Activated B cell treated with CpG ODN at 0.5 μM for 24 hours (primary cell): ENCODE measurements around the gene SNRPA. TPM values are rescaled to one million over a fixed set of nuclear protein-coding genes. Genes with fewer than 3 reads are reported as not detected.

Source experiments
- ATAC-seq: fragments of 200-7000 bp; cut with Tn5 transposase; one replicate; pipeline ENCODE4 v1.10.0; 2021; ENCODE audit warnings: low read depth, mild to moderate bottlenecking, moderate library complexity
- CTCF ChIA-PET: fragments of 350-600 bp; sonication (Branson Sonifier 250); formaldehyde crosslinking; loops from one replicate; lab custom pipeline; 2021; ENCODE audit warnings: antibody characterized with exemption; lab: Charles Lee
- POLR2A ChIA-PET: fragments of 350-600 bp; sonication (Branson Sonifier 250); formaldehyde crosslinking; loops from one replicate; lab custom pipeline; 2021; ENCODE audit warnings: antibody characterized with exemption; lab: Charles Lee
- DNase-seq: peaks from one replicate; pipeline ENCODE4 v3.0.0; 2022
- H3K27ac Mint-ChIP-seq: one replicate; pipeline ENCODE4 v1.8.0; 2020; ENCODE audit warnings: mixed read lengths
- H3K27me3 Mint-ChIP-seq: one replicate; pipeline ENCODE4 v1.8.0; 2021; ENCODE audit warnings: mixed read lengths
- H3K36me3 Mint-ChIP-seq: one replicate; pipeline ENCODE4 v1.8.0; 2021; ENCODE audit warnings: low read depth, mixed read lengths
- H3K4me1 Mint-ChIP-seq: one replicate; pipeline ENCODE4 v1.8.0; 2021; ENCODE audit warnings: mixed read lengths
- H3K4me3 Mint-ChIP-seq: one replicate; pipeline ENCODE4 v1.8.0; 2020; ENCODE audit warnings: mild to moderate bottlenecking, mixed read lengths
- H3K9me3 Mint-ChIP-seq: one replicate; pipeline ENCODE4 v1.8.0; 2020; ENCODE audit warnings: mixed read lengths
- CTCF ChIP-seq: fragments of 200-600 bp; IDR thresholded peaks from one replicate; pipeline ENCODE4 v1.8.0; 2022; ENCODE audit warnings: antibody characterized with exemption, mild to moderate bottlenecking
- intact Hi-C: fragments of 100-400 bp; cut with micrococcal nuclease; formaldehyde crosslinking; loops from one replicate; pipeline ENCODE4 v1.15.1; 2024
- total RNA-seq: library from RNA; stranded (reverse); gene quantifications from 2 replicates; pipeline ENCODE4 v1.2.3, GENCODE V29; 2022

SNRPA gene
- total RNA-seq, 1 donor from 2014 or later, result 138 TPM

- peaks cover 72% of the 10 kb centered on the region for H3K36me3 Mint-ChIP-seq
- CTCF ChIA-PET, result interaction anchor here (1.0 kb wide), 1 partner anchor 25 kb away, joined by 3 read pairs; the partner anchor contains the start of gene RAB4B
- no peaks in the 10 kb centered on the region for H3K9me3 Mint-ChIP-seq
- DNase-seq (no peak), ATAC-seq (no peak)
- POLR2A ChIA-PET, result interaction anchor here (0.6 to 9.6 kb wide), 7 partner anchors 9 to 112 kb away, joined by 3 to 287 read pairs (median 6); partner anchors contain the start of genes ACTMAP, MIA, NUMBL and RAB4B
- intact Hi-C loops, result no loop called here
- H3K4me3 Mint-ChIP-seq, result peak overlapping the region; percentile 72
- peak overlapping the region; percentile 92 for H3K27ac Mint-ChIP-seq
- H3K4me1 Mint-ChIP-seq, result peaks cover 90% of the 10 kb centered on the region
- no peak for TF ChIP-seq CTCF
- no peaks in the 10 kb centered on the region for H3K27me3 Mint-ChIP-seq
Measured at GRCh38 chr19:40802300-40803169, 51.5 kb downstream of the SNRPA start.

GRCh38 chr19:40803170-40803856 is 52.3 kb downstream of the SNRPA start:
- intact Hi-C loops, result no loop called here
- no peaks in the 10 kb centered on the region for H3K9me3 Mint-ChIP-seq
- H3K4me1 Mint-ChIP-seq, result peaks cover 87% of the 10 kb centered on the region
- ATAC-seq (no peak), DNase-seq (no peak)
- ChIA-PET CTCF (interaction anchor here (1.0 kb wide), 1 partner anchor 26 kb away, joined by 3 read pairs; the partner anchor contains the start of gene RAB4B), POLR2A (interaction anchor here (0.8 to 9.6 kb wide), 6 partner anchors 9 to 112 kb away, joined by 3 to 287 read pairs (median 6); partner anchors contain the start of genes ACTMAP, MIA, NUMBL and RAB4B)
- TF ChIP-seq CTCF, result no peak
- H3K27ac Mint-ChIP-seq, result peak overlapping the region; percentile 92
- peaks cover 75% of the 10 kb centered on the region for H3K36me3 Mint-ChIP-seq
- H3K27me3 Mint-ChIP-seq, result no peaks in the 10 kb centered on the region
- H3K4me3 Mint-ChIP-seq, result peak overlapping the region; percentile 72

- H3K4me1 Mint-ChIP-seq, result peaks cover 87% of the 10 kb centered on the region
- POLR2A ChIA-PET, result interaction anchor here (0.6 to 9.6 kb wide), 8 partner anchors 8 to 451 kb away, joined by 3 to 287 read pairs (median 6); partner anchors contain the start of genes ACTMAP, COQ8B, ITPKC and MIA
- ATAC-seq, result peak; percentile 70
- peak overlapping the region; percentile 72 for H3K4me3 Mint-ChIP-seq
- DNase-seq, result peak; percentile 46
- no peaks in the 10 kb centered on the region for H3K27me3 Mint-ChIP-seq
- no peak for TF ChIP-seq CTCF
- intact Hi-C loops, result no loop called here
- peak overlapping the region; percentile 92 for H3K27ac Mint-ChIP-seq
- CTCF ChIA-PET, result interaction anchor here (1.0 to 4.2 kb wide), 2 partner anchors 27 to 141 kb away, joined by 3 to 25 read pairs; partner anchors contain the start of gene RAB4B
- H3K9me3 Mint-ChIP-seq, result no peaks in the 10 kb centered on the region
- peaks cover 79% of the 10 kb centered on the region for H3K36me3 Mint-ChIP-seq
Measured at GRCh38 chr19:40803857-40804782, 53.1 kb downstream of the SNRPA start.

GRCh38 chr19:40804783-40805242 is 53.8 kb downstream of the SNRPA start:
- Mint-ChIP-seq H3K27me3 (no peaks in the 10 kb centered on the region), H3K4me3 (peak overlapping the region; percentile 15), H3K4me1 (peaks cover 89% of the 10 kb centered on the region), H3K27ac (peak overlapping the region; percentile 92), H3K9me3 (no peaks in the 10 kb centered on the region), H3K36me3 (peaks cover 82% of the 10 kb centered on the region)
- POLR2A ChIA-PET, result interaction anchor here (0.6 to 4.6 kb wide), 4 partner anchors 27 to 88 kb away, joined by 3 to 50 read pairs (median 7); partner anchors contain the start of genes ACTMAP, COQ8B, ITPKC and RAB4B
- CTCF ChIA-PET, result interaction anchor here (1.3 to 4.2 kb wide), 5 partner anchors 14 to 141 kb away, joined by 3 to 25 read pairs (median 5); partner anchors contain the start of genes COQ8B and RAB4B
- no peak for TF ChIP-seq CTCF
- ATAC-seq, result no peak
- intact Hi-C loops, result no loop called here
- no peak for DNase-seq
